ENCODE results near the gene FFAR1.

GRCh38 chr19:35360880-35361420 lies 13.2 kb downstream of the FFAR1 start:
- TF ChIP-seq, protein P1, sequence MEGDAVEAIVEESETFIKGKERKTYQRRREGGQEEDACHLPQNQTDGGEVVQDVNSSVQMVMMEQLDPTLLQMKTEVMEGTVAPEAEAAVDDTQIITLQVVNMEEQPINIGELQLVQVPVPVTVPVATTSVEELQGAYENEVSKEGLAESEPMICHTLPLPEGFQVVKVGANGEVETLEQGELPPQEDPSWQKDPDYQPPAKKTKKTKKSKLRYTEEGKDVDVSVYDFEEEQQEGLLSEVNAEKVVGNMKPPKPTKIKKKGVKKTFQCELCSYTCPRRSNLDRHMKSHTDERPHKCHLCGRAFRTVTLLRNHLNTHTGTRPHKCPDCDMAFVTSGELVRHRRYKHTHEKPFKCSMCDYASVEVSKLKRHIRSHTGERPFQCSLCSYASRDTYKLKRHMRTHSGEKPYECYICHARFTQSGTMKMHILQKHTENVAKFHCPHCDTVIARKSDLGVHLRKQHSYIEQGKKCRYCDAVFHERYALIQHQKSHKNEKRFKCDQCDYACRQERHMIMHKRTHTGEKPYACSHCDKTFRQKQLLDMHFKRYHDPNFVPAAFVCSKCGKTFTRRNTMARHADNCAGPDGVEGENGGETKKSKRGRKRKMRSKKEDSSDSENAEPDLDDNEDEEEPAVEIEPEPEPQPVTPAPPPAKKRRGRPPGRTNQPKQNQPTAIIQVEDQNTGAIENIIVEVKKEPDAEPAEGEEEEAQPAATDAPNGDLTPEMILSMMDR (conservative IDR thresholded peaks at IDR 0.05; ENCODE audit: low read length): no peak
- no peak for TF ChIP-seq EZH2phosphoT487 (IDR thresholded peaks at IDR 0.05; ENCODE audit: borderline replicate concordance, low read depth, low read length)
